ENCODE results near the gene RNF152. TPM values are rescaled to one million over a fixed set of nuclear protein-coding genes. Genes with fewer than 3 reads are reported as not detected.

Gene RNF152
- polyA plus RNA-seq, 1 of the 3 experiments (the other 2 are of a cell fraction), result 6.6 TPM

DNA sequence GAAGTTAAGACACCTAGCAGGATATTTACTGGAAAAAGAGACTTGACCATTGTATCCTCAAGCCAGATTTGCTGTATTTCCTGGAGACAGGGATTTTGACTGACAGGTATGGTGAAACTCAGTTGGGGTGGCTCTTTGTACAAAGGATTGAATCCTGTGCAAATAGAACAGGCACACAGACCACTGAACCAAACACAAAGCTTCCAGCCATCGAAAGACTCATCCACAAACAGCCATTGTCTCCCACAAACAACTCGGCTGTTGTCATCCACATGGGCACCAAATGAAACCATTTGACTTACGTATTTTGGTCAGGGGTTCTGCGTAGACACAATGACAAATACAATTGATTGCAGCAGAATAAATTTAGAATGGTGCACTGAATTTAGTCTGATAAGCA lies 15.9 kb downstream of the RNF152 start:
- 79% methylated on average over 4 of the region's 4 CpGs for WGBS (ENCODE audit: low lambda C conversion rate)
- H3K27me3 ChIP-seq (ENCODE audit: insufficient read depth), result no peaks in the 10 kb centered on the region
- ChIA-PET CTCF (no interaction called here), POLR2A (no interaction called here)
- H3K79me2 ChIP-seq (ENCODE audit: insufficient read depth), result no peaks in the 10 kb centered on the region; the same call in none of the 2 replicates
- no peaks in the 10 kb centered on the region for H3K9me3 ChIP-seq
- peaks cover 2 to 5% of the 10 kb centered on the region in 2 experiments; a peak in 2 of 4 replicates for H3K4me1 ChIP-seq (ENCODE audit: control insufficient read depth in 1 of 2, insufficient read depth in 2 of 2, low read depth in 1 of 2, low read length in 1 of 2)
- peaks cover 2% of the 10 kb centered on the region for H3F3A ChIP-seq (replicated peaks; ENCODE audit: insufficient read depth)
- H4K20me1 ChIP-seq (ENCODE audit: insufficient read depth), result peaks cover 57% of the 10 kb centered on the region
- TF ChIP-seq, protein P1, sequence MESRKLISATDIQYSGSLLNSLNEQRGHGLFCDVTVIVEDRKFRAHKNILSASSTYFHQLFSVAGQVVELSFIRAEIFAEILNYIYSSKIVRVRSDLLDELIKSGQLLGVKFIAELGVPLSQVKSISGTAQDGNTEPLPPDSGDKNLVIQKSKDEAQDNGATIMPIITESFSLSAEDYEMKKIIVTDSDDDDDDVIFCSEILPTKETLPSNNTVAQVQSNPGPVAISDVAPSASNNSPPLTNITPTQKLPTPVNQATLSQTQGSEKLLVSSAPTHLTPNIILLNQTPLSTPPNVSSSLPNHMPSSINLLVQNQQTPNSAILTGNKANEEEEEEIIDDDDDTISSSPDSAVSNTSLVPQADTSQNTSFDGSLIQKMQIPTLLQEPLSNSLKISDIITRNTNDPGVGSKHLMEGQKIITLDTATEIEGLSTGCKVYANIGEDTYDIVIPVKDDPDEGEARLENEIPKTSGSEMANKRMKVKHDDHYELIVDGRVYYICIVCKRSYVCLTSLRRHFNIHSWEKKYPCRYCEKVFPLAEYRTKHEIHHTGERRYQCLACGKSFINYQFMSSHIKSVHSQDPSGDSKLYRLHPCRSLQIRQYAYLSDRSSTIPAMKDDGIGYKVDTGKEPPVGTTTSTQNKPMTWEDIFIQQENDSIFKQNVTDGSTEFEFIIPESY (IDR thresholded peaks at IDR 0.05; ENCODE audit: borderline replicate concordance, low read depth), result no peak
- TF ChIP-seq NRF1 (IDR thresholded peaks at IDR 0.05; ENCODE audit: low read depth, low read length) (no peak), RFX5 (IDR thresholded peaks at IDR 0.05; ENCODE audit: low read length) (no peak), EZH2phosphoT487 (IDR thresholded peaks at IDR 0.05; ENCODE audit: borderline replicate concordance, low read depth) (no peak), YY1 (IDR thresholded peaks at IDR 0.05; ENCODE audit: low read depth) (no peak)
- TF ChIP-seq, protein P2, sequence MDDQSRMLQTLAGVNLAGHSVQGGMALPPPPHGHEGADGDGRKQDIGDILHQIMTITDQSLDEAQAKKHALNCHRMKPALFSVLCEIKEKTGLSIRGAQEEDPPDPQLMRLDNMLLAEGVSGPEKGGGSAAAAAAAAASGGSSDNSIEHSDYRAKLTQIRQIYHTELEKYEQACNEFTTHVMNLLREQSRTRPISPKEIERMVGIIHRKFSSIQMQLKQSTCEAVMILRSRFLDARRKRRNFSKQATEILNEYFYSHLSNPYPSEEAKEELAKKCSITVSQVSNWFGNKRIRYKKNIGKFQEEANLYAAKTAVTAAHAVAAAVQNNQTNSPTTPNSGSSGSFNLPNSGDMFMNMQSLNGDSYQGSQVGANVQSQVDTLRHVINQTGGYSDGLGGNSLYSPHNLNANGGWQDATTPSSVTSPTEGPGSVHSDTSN (IDR thresholded peaks at IDR 0.05), result no peak
- TF ChIP-seq, protein P3, sequence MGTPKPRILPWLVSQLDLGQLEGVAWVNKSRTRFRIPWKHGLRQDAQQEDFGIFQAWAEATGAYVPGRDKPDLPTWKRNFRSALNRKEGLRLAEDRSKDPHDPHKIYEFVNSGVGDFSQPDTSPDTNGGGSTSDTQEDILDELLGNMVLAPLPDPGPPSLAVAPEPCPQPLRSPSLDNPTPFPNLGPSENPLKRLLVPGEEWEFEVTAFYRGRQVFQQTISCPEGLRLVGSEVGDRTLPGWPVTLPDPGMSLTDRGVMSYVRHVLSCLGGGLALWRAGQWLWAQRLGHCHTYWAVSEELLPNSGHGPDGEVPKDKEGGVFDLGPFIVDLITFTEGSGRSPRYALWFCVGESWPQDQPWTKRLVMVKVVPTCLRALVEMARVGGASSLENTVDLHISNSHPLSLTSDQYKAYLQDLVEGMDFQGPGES (IDR thresholded peaks at IDR 0.05; ENCODE audit: low read depth, low read length), result no peak
- H3K9me2 ChIP-seq, result no peaks in the 10 kb centered on the region
- no peak overlapping the region for H3K4me2 ChIP-seq
- no peak overlapping the region for H3K27ac ChIP-seq (ENCODE audit: low read depth in 2 of 2, low read length in 1 of 2)
- no peak for DNase-seq
- H3K36me3 ChIP-seq (replicated peaks in 1 of 2; ENCODE audit: control insufficient read depth in 1 of 2, insufficient read depth in 2 of 2, low read length in 1 of 2), result peaks cover 17 to 51% of the 10 kb centered on the region in 2 experiments
- H2AFZ ChIP-seq (ENCODE audit: low read depth), result no peak overlapping the region
- no peak overlapping the region for H3K9ac ChIP-seq
- no peak overlapping the region for H3K4me3 ChIP-seq (ENCODE audit: low read depth in 2 of 2, low read length in 1 of 2)

DNA sequence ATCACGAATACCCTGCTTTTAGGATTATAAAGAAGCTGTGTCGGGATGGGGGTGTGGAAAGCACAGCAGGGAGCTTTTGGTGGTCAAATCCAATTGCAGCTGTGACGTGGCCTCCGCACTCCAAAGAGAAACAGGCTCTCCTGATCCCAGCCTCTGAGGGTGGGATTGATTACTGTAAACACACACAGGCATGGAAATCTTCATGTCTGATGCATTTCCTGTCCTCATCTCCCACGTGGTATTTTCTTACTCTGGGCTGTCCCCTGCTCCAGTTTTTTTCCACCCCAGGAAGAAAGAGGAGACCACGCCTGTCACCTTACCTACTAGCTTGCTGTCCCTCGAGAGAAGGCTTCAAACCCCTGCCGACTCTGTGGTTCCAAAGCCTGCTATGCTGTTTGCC lies 22.7 kb downstream of the RNF152 start:
- peaks cover 58% of the 10 kb centered on the region for H3K79me2 ChIP-seq (ENCODE audit: insufficient read depth)
- H4K20me1 ChIP-seq (ENCODE audit: insufficient read depth), result peaks cover 62% of the 10 kb centered on the region
- H3K4me1 ChIP-seq (ENCODE audit: control insufficient read depth in 1 of 2, insufficient read depth in 2 of 2, low read depth in 1 of 2, low read length in 1 of 2), result peaks cover 9 to 19% of the 10 kb centered on the region in 2 experiments
- H3K4me2 ChIP-seq, result peak overlapping the region; percentile 12; the same call in 1 of the 2 replicates
- no peak overlapping the region for H2AFZ ChIP-seq (ENCODE audit: low read depth)
- H3K36me3 ChIP-seq (replicated peaks in 1 of 2; ENCODE audit: control insufficient read depth in 1 of 2, insufficient read depth in 2 of 2, low read length in 1 of 2), result peaks cover 0 to 54% of the 10 kb centered on the region in 2 experiments
- POLR2A ChIA-PET, result no interaction called here
- peaks cover 10% of the 10 kb centered on the region for H3F3A ChIP-seq (replicated peaks; ENCODE audit: insufficient read depth)
- peak overlapping the region; percentile 45 to 54; a peak in 2 of 4 replicates for H3K27ac ChIP-seq (ENCODE audit: low read depth in 2 of 2, low read length in 1 of 2)
- no peaks in the 10 kb centered on the region for H3K9me3 ChIP-seq
- no peak overlapping the region for H3K9ac ChIP-seq
- peak; percentile 23 for DNase-seq
- CTCF ChIA-PET, result interaction anchor here (1.5 kb wide), 1 partner anchor 14 kb away, joined by 4 read pairs; no protein-coding TSS in a partner anchor
- no peak overlapping the region for H3K4me3 ChIP-seq (ENCODE audit: low read depth in 2 of 2, low read length in 1 of 2)
- H3K9me2 ChIP-seq, result no peaks in the 10 kb centered on the region
- TF ChIP-seq RAD21 (IDR thresholded peaks at IDR 0.05; ENCODE audit: low read length), result no peak
- TF ChIP-seq EZH2phosphoT487 (IDR thresholded peaks at IDR 0.05; ENCODE audit: borderline replicate concordance, low read depth), result no peak
- no peak for TF ChIP-seq GATA2 (CRISPR knock-in tag; IDR thresholded peaks at IDR 0.05)
- no peak for TF ChIP-seq GABPA (IDR thresholded peaks at IDR 0.05; ENCODE audit: low read depth)
- TF ChIP-seq MEF2A (IDR thresholded peaks at IDR 0.05; ENCODE audit: borderline replicate concordance, low read depth), result no peak
- no peak for TF ChIP-seq NFIC (IDR thresholded peaks at IDR 0.05; ENCODE audit: borderline replicate concordance)
- TF ChIP-seq, protein P4, sequence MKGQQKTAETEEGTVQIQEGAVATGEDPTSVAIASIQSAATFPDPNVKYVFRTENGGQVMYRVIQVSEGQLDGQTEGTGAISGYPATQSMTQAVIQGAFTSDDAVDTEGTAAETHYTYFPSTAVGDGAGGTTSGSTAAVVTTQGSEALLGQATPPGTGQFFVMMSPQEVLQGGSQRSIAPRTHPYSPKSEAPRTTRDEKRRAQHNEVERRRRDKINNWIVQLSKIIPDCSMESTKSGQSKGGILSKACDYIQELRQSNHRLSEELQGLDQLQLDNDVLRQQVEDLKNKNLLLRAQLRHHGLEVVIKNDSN (IDR thresholded peaks at IDR 0.05; ENCODE audit: borderline replicate concordance, low read depth), result no peak
- WGBS (ENCODE audit: low lambda C conversion rate), result 70% methylated on average over 7 of the region's 8 CpGs
- H3K27me3 ChIP-seq (ENCODE audit: insufficient read depth), result no peaks in the 10 kb centered on the region
